Psoas muscle (tissue), 8 donors: ENCODE results near the gene PDLIM3. TPM values are rescaled to one million over a fixed set of nuclear protein-coding genes. Genes with fewer than 3 reads are reported as not detected.

Experiments
- ATAC-seq, 4 donors: fragments of 200-7000 bp; cut with Tn5 transposase; one replicate each; pipeline ENCODE4 v1.9.1; 2020; ENCODE audit warnings: moderate library complexity in 3 of 4, mild to moderate bottlenecking in 2 of 4
- DNase-seq, 2 donors: peaks; one replicate each; pipeline ENCODE4 v3.0.0-alpha.2; 2020
- H3K27ac ChIP-seq: fragments of 200-600 bp; one replicate; pipeline ENCODE4 v1.8.0; 2022
- H3K27me3 ChIP-seq, 3 donors: fragments of 200-600 bp in 1 of 3; one replicate each; pipeline versions ENCODE4 v1.6.1 to v1.8.0; 2013 to 2022; ENCODE audit warnings: low read length in 2 of 3, mild to moderate bottlenecking in 2 of 3, moderate library complexity in 1 of 3; ENCODE audit not compliant: insufficient read depth in 3 of 3
- H3K36me3 ChIP-seq, 2 donors: fragments of 200-600 bp in 1 of 2; one replicate each; pipeline versions ENCODE4 v1.6.1 to v1.8.0; 2013 to 2022; ENCODE audit warnings: low read depth in 1 of 2, mild to moderate bottlenecking in 1 of 2, moderate library complexity in 1 of 2; ENCODE audit not compliant: insufficient read depth in 1 of 2
- H3K4me1 ChIP-seq: fragments of 200-600 bp; one replicate; pipeline ENCODE4 v1.8.0; 2022
- H3K4me3 ChIP-seq: fragments of 200-600 bp; one replicate; pipeline ENCODE4 v1.8.0; 2022; ENCODE audit warnings: mild to moderate bottlenecking
- H3K9me3 ChIP-seq: fragments of 200-600 bp; one replicate; pipeline ENCODE4 v1.8.0; 2022
- CTCF ChIP-seq: fragments of 200-600 bp; IDR thresholded peaks from one replicate; pipeline ENCODE4 v1.8.0; 2022; ENCODE audit warnings: antibody characterized with exemption
- whole genome bisulfite sequencing, 3 donors: extraction: QIAGEN DNeasy Blood & Tissue Kit; methylation state at CpG; one replicate each; pipeline versions ENCODE4 v1.1.6 to v1.1.7; 2013; 5-methylcytosine and 5-hydroxymethylcytosine counted together
- intact Hi-C, 2 donors: fragments of 100-400 bp; cut with DNase I; formaldehyde crosslinking; loops; one replicate each; pipeline versions ENCODE4 v1.11.0 to v1.14.2; 2022
- polyA plus RNA-seq, 3 donors: library from polyadenylated mRNA; stranded (reverse); fragments of 200-250 nt; gene quantifications; one replicate each; pipeline ENCODE4 v1.2.3, GENCODE V29; 2013
- total RNA-seq, 4 donors: library from RNA; stranded (reverse); fragmentation: NEBNext Ultra II Directional in 2 of 4; extraction: Animal tissue kit (Norgen Biotek cat#: 25700) in 2 of 4; gene quantifications; one replicate each; pipeline versions ENCODE4 v1.2.1 to v1.2.4, GENCODE V29; 2021 to 2023
- donor health status: healthy with polysubstance abuse.
- donor health status: DM: no; HTN: no; CAD: no; lungs with moderate emphysema.
- donor health status: Bipolar disorder and iron deficiency.
- donor health status: healthy.
- donor health status: DM: yes; HTN: yes; CAD: no.
- donor health status: DM: no; HTN: no; CAD: no.
- donor health status: DM: no; HTN: no; CAD: no.
- donor health status: DM: yes; HTN: yes; CAD: no.

PDLIM3 gene
- total and polyA plus RNA-seq, 7 donors = 703 to 5,341 (median 2,718) TPM

DNA sequence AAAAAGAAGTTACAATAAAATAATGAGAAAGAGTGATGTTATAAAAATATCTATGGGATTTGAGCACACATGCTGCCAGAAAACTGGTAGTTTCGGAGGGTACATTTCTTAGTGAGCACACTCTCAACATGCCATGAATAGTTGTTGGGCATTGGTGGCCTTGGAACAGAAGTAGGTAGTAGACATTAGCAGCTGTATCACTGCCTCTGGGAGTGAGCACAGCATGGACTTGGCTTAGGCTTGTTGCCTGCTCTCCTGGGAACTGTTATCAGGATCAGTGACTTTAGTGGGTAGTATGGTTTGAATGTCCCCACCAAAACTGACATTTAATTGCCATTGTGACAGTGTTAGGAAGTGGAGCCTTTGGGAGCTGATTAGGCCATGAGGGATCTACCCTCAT lies 13.3 kb upstream of the PDLIM3 start:
- ATAC-seq (no peak), DNase-seq (no peak)
- no peaks in the 10 kb centered on the region for H3K36me3 ChIP-seq
- no peak overlapping the region for H3K4me3 ChIP-seq
- no peaks in the 10 kb centered on the region for H3K9me3 ChIP-seq
- no peak overlapping the region for H3K27ac ChIP-seq
- WGBS, 3 donors = 19 to 48% (median 31%) methylated on average over 1 of the region's 1 CpG
- H3K4me1 ChIP-seq = no peaks in the 10 kb centered on the region
- no peaks in the 10 kb centered on the region for H3K27me3 ChIP-seq
- intact Hi-C loops = no loop called here
- TF ChIP-seq CTCF = no peak

GRCh38 chr4:185546335-185546734 lies 11.0 kb upstream of the PDLIM3 start:
- H3K4me1 ChIP-seq = peaks cover 1% of the 10 kb centered on the region
- H3K9me3 ChIP-seq = no peaks in the 10 kb centered on the region
- no peak for ATAC-seq
- H3K4me3 ChIP-seq = no peak overlapping the region
- H3K36me3 ChIP-seq = no peaks in the 10 kb centered on the region
- WGBS, 3 donors = 91 to 92% (median 92%) methylated on average over 6 of the region's 6 CpGs
- no peak for DNase-seq
- intact Hi-C loops = no loop called here
- TF ChIP-seq CTCF = no peak
- H3K27ac ChIP-seq = no peak overlapping the region
- H3K27me3 ChIP-seq = no peaks in the 10 kb centered on the region

- H3K27me3 ChIP-seq = no peaks in the 10 kb centered on the region
- peak overlapping the region; percentile 18 for H3K4me3 ChIP-seq
- peak; percentile 57 to 66 for DNase-seq
- no peaks in the 10 kb centered on the region for H3K9me3 ChIP-seq
- peaks cover 6% of the 10 kb centered on the region for H3K4me1 ChIP-seq
- intact Hi-C loops = no loop called here
- H3K27ac ChIP-seq = peak overlapping the region; percentile 63
- WGBS, 3 donors = 27 to 46% (median 31%) methylated on average over 14 of the region's 14 CpGs
- no peaks in the 10 kb centered on the region for H3K36me3 ChIP-seq
- TF ChIP-seq CTCF = no peak
- peak; percentile 87 to 96 (median 90) for ATAC-seq
These were observed 7.5 kb upstream of the PDLIM3 start for GRCh38 chr4:185542626-185543315.

DNA sequence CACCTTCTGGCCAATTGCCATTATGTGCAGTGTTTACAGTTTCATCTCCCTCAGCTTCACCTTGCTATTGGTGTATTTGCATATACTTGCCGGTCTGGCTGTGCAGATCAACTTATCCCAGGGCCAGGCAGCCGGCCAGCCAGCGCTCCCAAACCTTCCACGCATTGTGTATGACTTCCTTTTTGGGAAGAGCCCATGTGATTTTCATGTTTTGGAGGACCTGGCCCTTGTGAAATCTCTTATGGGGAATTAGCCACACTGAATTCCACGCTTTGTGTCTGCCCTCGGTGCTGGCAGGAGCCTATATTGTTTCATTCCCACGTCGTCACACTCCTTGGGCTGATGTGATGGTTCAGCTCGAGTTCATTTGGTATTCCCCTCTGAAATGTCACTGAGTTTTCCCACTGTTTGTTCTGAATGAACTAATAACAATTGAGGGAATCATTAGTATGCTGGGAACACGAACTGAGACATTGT lies 6.0 kb upstream of the PDLIM3 start:
- no peak for TF ChIP-seq CTCF
- H3K27ac ChIP-seq = peak overlapping the region; percentile 4
- peaks cover 6% of the 10 kb centered on the region for H3K4me1 ChIP-seq
- DNase-seq = peak in 1 of 2 donors; percentile 49
- H3K9me3 ChIP-seq = no peaks in the 10 kb centered on the region
- intact Hi-C loops = no loop called here
- 40 to 47% (median 42%) methylated on average over 10 of the region's 10 CpGs for WGBS, 3 donors
- no peaks in the 10 kb centered on the region for H3K27me3 ChIP-seq
- H3K4me3 ChIP-seq = no peak overlapping the region
- ATAC-seq = no peak
- H3K36me3 ChIP-seq = no peaks in the 10 kb centered on the region
